OCI-LY7 (cell line): ENCODE measurements around the gene TLDC2. TPM values are rescaled to one million over a fixed set of nuclear protein-coding genes. Genes with fewer than 3 reads are reported as not detected.
"Not testable (repeated sequence)": the region's sequence is repeated elsewhere in the genome, so short reads cannot be mapped to it uniquely, and the experiment has no call there.

Experiments used
- BruUV-seq: library from RNA; stranded (reverse); fragments of 400-500 nt; replicated peaks from 2 replicates; lab custom pipeline; 2021; lab: Mats Ljungman, UMichigan
- CTCF ChIA-PET: fragments of 300-600 bp; sonication (Branson Sonifier 250); formaldehyde crosslinking; loops from one replicate; lab custom pipeline; 2022; ENCODE audit warnings: antibody characterized with exemption; ENCODE audit not compliant: unreplicated experiment; lab: Charles Lee
- POLR2A ChIA-PET: fragments of 300-600 bp; sonication (Branson Sonifier 250); formaldehyde crosslinking; loops from one replicate; lab custom pipeline; 2022; ENCODE audit warnings: antibody characterized with exemption; lab: Charles Lee
- DNase-seq: peaks from one replicate; pipeline ENCODE4 v3.0.0-alpha.2; 2015; ENCODE audit warnings: low spot score
- H2AFZ ChIP-seq: fragments of 200-600 bp; sonication (generic), shearing (Covaris generic); 2 replicates; pipeline ENCODE4 v1.6.1; 2014; ENCODE audit warnings: mild to moderate bottlenecking, antibody characterized with exemption, low read length, moderate library complexity
- H3K27ac ChIP-seq: fragments of 200-600 bp; sonication (generic); 2 replicates; pipeline ENCODE4 v1.5.1; 2014; ENCODE audit warnings: mixed run types, low read depth, mild to moderate bottlenecking, moderate library complexity, low read length, inconsistent platforms; ENCODE audit not compliant: poor library complexity, severe bottlenecking
- H3K36me3 ChIP-seq: fragments of 200-600 bp; sonication (generic); 2 replicates; pipeline ENCODE4 v1.6.1; 2014; ENCODE audit warnings: mild to moderate bottlenecking, antibody characterized with exemption, low read length, moderate library complexity, mixed read lengths; ENCODE audit not compliant: insufficient read depth
- H3K4me1 ChIP-seq: fragments of 200-600 bp; sonication (generic); 2 replicates; pipeline ENCODE4 v1.5.1; 2014; ENCODE audit warnings: mild to moderate bottlenecking, low read length; ENCODE audit not compliant: insufficient read depth, poor library complexity, severe bottlenecking
- H3K4me2 ChIP-seq: fragments of 200-600 bp; sonication (generic); 2 replicates; pipeline ENCODE4 v1.6.1; 2014; ENCODE audit warnings: mild to moderate bottlenecking, low read length
- H3K4me3 ChIP-seq: fragments of 200-600 bp; sonication (generic); 2 replicates; pipeline ENCODE4 v1.5.1; 2014; ENCODE audit warnings: mild to moderate bottlenecking, low read depth, low read length; ENCODE audit not compliant: poor library complexity, severe bottlenecking
- H3K79me2 ChIP-seq: fragments of 200-600 bp; sonication (generic); 2 replicates; pipeline ENCODE4 v1.6.1; 2016; ENCODE audit warnings: low read depth, mild to moderate bottlenecking, low read length, moderate library complexity, mixed read lengths; ENCODE audit not compliant: insufficient read depth
- H3K9me2 ChIP-seq: fragments of 200-600 bp; sonication (generic); 2 replicates; pipeline ENCODE4 v1.6.1; 2016; ENCODE audit warnings: mild to moderate bottlenecking, low read length, mixed read lengths; ENCODE audit not compliant: insufficient read depth
- H3K9me3 ChIP-seq: fragments of 200-600 bp; sonication (generic); 2 replicates; pipeline ENCODE4 v1.6.1; 2014; ENCODE audit warnings: mild to moderate bottlenecking, mixed run types, low read length, mixed read lengths
- H4K20me1 ChIP-seq: fragments of 200-600 bp; sonication (generic); 2 replicates; pipeline ENCODE4 v1.6.1; 2014; ENCODE audit warnings: mild to moderate bottlenecking, antibody characterized with exemption, low read length, moderate library complexity, mixed read lengths; ENCODE audit not compliant: insufficient read depth
- CTCF ChIP-seq: fragments of 200-600 bp; sonication (generic); conservative IDR thresholded peaks from 2 replicates; pipeline ENCODE4 v1.5.1; 2014; ENCODE audit warnings: mild to moderate bottlenecking, antibody characterized with exemption, low read length, moderate library complexity, mixed read lengths
- EZH2phosphoT487 ChIP-seq: fragments of 200-600 bp; sonication (generic); IDR thresholded peaks from 2 replicates; pipeline ENCODE4 v1.6.1; 2018; ENCODE audit warnings: low read depth, borderline replicate concordance, mild to moderate bottlenecking, mixed run types, antibody characterized with exemption, low read length, moderate library complexity, mixed read lengths
- intact Hi-C: fragments of 100-400 bp; cut with micrococcal nuclease; formaldehyde crosslinking; loops from one replicate; pipeline ENCODE4 v1.10.0; 2022; ENCODE audit not compliant: unreplicated experiment
- total RNA-seq, 2 experiments: library from RNA; depleted of rRNA in 1 of 2; stranded (reverse); fragments of >200 nt in 1 of 2; shearing (Covaris generic) in 1 of 2; gene quantifications; 2 replicates each; pipeline ENCODE4 v1.2.3, GENCODE V29; 2014 to 2022

TLDC2 gene
- total RNA-seq, 2 experiments from 2014 or later = not detected

GRCh38 chr20:36932476-36933426, 56.8 kb downstream of the TLDC2 start:
- ChIA-PET CTCF (no interaction called here), POLR2A (interaction anchor here (0.6 kb wide), 2 partner anchors 39 to 96 kb away, joined by 3 to 4 read pairs; no protein-coding TSS in a partner anchor)
- no peak overlapping the region for H3K27ac ChIP-seq
- no peaks in the 10 kb centered on the region for H3K79me2 ChIP-seq
- H3K4me3 ChIP-seq = no peak overlapping the region
- BruUV-seq = no TSS peak
- no peak for TF ChIP-seq EZH2phosphoT487
- no peak for TF ChIP-seq CTCF
- intact Hi-C loops = no loop called here
- no peaks in the 10 kb centered on the region for H3K9me3 ChIP-seq
- no peaks in the 10 kb centered on the region for H4K20me1 ChIP-seq
- no peak for DNase-seq
- H3K36me3 ChIP-seq = peaks cover 47% of the 10 kb centered on the region
- no peaks in the 10 kb centered on the region for H3K9me2 ChIP-seq
- H2AFZ ChIP-seq = no peak overlapping the region
- H3K4me1 ChIP-seq = no peaks in the 10 kb centered on the region
- H3K4me2 ChIP-seq = no peak overlapping the region

- H3K27ac ChIP-seq, H3K4me1 ChIP-seq, H2AFZ ChIP-seq, H3K4me2 ChIP-seq, H3K4me3 ChIP-seq, H3K9me3 ChIP-seq, CTCF ChIA-PET, H3K79me2 ChIP-seq, intact Hi-C loops, DNase-seq, BruUV-seq, H3K9me2 ChIP-seq, H4K20me1 ChIP-seq: not testable (repeated sequence)
- H3K36me3 ChIP-seq = peaks cover 48% of the 10 kb centered on the region; the same call in 1 of the 2 replicates
- POLR2A ChIA-PET = interaction anchor here (0.6 kb wide), 1 partner anchor 38 kb away, joined by 3 read pairs; no protein-coding TSS in a partner anchor
These were observed 57.6 kb downstream of the TLDC2 start for GRCh38 chr20:36933571-36933970.

GRCh38 chr20:36936341-36936740, 60.4 kb downstream of the TLDC2 start:
- TF ChIP-seq EZH2phosphoT487 (no peak), CTCF (no peak)
- CTCF ChIA-PET = no interaction called here
- H3K4me2 ChIP-seq = no peak overlapping the region
- H2AFZ ChIP-seq = no peak overlapping the region
- DNase-seq = no peak
- H4K20me1 ChIP-seq = no peaks in the 10 kb centered on the region
- POLR2A ChIA-PET = no interaction called here
- BruUV-seq = no TSS peak
- H3K4me3 ChIP-seq = no peak overlapping the region
- H3K4me1 ChIP-seq = no peaks in the 10 kb centered on the region
- H3K79me2 ChIP-seq = no peaks in the 10 kb centered on the region
- H3K9me2 ChIP-seq = no peaks in the 10 kb centered on the region
- no peaks in the 10 kb centered on the region for H3K9me3 ChIP-seq
- peaks cover 44% of the 10 kb centered on the region for H3K36me3 ChIP-seq
- intact Hi-C loops = no loop called here
- no peak overlapping the region for H3K27ac ChIP-seq

- H2AFZ ChIP-seq, H3K27ac ChIP-seq, BruUV-seq, H4K20me1 ChIP-seq, H3K4me1 ChIP-seq, intact Hi-C loops, DNase-seq, H3K9me2 ChIP-seq, H3K4me2 ChIP-seq, H3K4me3 ChIP-seq, H3K9me3 ChIP-seq, POLR2A ChIA-PET, H3K79me2 ChIP-seq, CTCF ChIA-PET: not testable (repeated sequence)
- H3K36me3 ChIP-seq = peaks cover 44% of the 10 kb centered on the region
These were observed 60.9 kb downstream of the TLDC2 start for GRCh38 chr20:36936761-36937401.
